Endometrium (tissue), 2 donors: ENCODE data around the gene GGACT.
"Not testable (repeated sequence)": the region's sequence is repeated elsewhere in the genome, so short reads cannot be mapped to it uniquely, and the experiment has no call there.

Experiments
- FAIRE-seq: peaks from 2 replicates; lab custom pipeline; 2012; peaks lifted over from hg19 to GRCh38; lab: Jason Lieb, UNC
- donor health status: control.
- donor health status: control.

GGACT gene

GRCh38 chr13:100588331-100589177 is at the start of gene GGACT:
Gene GGACT, minus strand, starts transcription at chr13:100588789. Its CDS starts 56,198 bp downstream, at chr13:100532591.
- FAIRE-seq = no peak

GRCh38 chr13:100637796-100638195 is 49.2 kb upstream of the GGACT start:
- FAIRE-seq = no peak

GRCh38 chr13:100637380-100637779 is 48.8 kb upstream of the GGACT start:
- no peak for FAIRE-seq

- no peak for FAIRE-seq
These were observed 47.9 kb upstream of the GGACT start for GRCh38 chr13:100636441-100636840.

DNA sequence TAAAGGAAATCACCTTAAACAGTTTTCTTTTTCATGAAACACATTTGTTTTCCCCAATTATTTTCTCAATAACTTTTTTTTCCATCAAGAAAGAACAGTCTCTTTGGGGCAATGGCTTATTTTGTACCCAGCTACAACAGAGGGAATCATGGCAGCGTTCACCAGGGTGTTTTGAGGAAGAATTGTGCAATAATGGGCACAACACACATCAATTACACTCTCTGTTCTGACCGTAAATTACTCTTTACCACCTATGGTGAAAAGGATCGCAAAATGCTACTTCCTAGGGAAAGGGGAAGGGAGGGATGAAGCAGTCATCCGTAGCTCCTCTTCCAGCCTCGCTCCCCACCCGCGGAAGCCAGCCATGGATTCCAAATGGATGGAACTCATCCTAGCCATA is 47.4 kb upstream of the GGACT start:
- FAIRE-seq = no peak

GRCh38 chr13:100634696-100635095 is 46.1 kb upstream of the GGACT start:
- FAIRE-seq = no peak

GRCh38 chr13:100633461-100633860 is 44.9 kb upstream of the GGACT start:
- FAIRE-seq = no peak

GRCh38 chr13:100630555-100630954 is 42.0 kb upstream of the GGACT start:
- no peak for FAIRE-seq

- no peak for FAIRE-seq
These were observed 38.5 kb upstream of the GGACT start for GRCh38 chr13:100627120-100627519.

DNA sequence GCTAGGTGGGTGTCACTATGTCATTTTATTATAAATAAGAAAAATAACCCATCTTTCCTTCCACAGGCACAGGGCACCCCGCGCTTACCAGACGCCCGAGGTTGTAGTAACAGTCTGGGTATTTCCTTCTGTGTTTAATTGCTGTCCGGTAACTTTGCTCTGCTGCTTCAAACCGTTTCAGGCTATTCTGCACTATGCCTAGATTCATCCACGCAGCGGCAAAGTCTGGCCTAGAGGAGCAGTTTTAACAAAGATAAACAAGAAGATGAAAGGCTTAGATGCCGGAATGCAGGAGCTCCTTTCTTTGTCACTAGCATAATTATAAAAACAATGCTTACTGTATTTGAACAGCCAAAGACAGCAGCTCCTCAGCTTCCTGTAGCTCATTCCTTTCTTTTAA is 36.9 kb upstream of the GGACT start:
- FAIRE-seq = no peak

- FAIRE-seq = no peak
These were observed 32.2 kb upstream of the GGACT start for GRCh38 chr13:100620792-100621191.

DNA sequence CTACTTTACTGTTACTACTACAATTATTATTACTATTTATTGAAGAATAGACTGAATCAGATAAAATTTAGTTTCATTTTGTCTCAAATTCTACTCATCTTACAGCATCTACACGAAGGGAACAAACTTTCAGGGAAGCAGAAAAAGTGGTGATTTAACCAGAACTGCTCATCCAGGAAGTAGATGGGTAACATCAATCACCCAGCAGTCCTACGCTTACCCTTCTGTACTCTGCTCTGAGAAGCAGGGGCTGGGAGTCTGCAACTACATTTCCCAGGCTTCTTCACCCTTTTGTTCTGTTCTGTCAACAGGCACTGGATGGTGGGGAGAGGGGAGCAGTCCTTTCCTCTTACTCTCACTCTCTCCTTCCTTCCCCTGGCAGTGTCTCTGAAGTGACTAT is 31.4 kb upstream of the GGACT start:
- no peak for FAIRE-seq

DNA sequence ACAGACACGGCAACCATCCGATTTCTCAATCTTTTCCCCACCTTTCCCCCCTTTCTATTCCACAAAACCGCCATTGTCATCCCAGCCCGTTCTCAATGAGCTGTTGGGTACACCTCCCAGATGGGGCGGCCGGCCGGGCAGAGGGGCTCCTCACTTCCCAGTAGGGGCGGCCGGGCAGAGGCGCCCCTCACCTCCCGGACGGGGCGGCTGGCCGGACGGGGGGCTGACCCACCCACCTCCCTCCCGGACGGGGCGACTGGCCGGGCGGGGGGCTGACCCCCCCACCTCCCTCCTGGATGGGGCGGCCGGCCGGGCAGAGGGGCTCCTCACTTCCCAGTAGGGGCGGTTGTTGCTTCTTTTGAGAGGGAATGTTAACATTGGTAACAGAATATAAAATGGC is 30.3 kb upstream of the GGACT start:
- FAIRE-seq = not testable (repeated sequence)

- no peak for FAIRE-seq
These were observed 24.4 kb upstream of the GGACT start for GRCh38 chr13:100613031-100613430.

- FAIRE-seq = no peak
These were observed 23.3 kb upstream of the GGACT start for GRCh38 chr13:100611678-100612492.

DNA sequence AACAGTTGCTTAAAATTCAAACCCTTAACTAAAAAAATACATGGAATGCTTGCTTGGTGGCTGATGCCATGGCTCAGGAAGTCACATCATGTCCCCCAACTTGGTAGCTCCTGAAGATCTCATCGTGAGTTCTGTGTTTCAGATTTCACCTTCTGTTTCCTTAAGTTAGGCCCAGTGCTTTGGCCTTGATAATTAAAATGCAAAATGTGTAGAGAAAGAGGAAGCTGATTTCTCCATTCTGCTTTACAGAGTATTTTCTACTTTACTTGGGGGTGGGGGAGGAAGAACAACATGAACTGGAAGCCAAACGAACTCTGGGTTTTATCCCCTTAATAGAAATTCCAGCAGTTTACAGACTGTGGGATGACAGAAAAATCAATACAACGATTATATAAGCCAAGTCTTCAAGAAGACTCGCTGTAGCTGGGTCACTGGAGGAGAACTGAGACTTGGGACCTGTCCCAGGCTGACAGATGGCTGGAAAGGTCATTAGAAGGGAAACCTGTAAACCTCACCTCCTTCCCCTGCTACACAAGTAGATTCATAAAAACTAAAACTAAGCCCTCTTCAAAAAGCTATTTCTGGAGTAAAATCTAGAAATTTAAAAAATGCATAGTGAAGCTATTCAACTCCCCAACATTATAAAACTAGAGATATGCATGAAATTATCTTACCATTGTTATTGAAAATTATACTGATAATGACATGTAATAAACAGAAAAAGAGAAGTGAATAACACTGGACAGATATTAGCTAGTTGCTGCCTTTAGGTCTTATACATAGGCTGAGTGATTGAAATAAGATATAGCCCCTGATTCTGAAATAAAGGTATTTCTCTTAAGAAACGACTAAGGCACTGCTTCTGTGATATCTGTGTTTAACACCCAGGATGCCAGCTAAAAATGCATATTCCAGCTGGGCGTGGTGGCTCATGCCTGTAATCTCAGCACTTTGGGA is 22.1 kb upstream of the GGACT start:
- no peak for FAIRE-seq

DNA sequence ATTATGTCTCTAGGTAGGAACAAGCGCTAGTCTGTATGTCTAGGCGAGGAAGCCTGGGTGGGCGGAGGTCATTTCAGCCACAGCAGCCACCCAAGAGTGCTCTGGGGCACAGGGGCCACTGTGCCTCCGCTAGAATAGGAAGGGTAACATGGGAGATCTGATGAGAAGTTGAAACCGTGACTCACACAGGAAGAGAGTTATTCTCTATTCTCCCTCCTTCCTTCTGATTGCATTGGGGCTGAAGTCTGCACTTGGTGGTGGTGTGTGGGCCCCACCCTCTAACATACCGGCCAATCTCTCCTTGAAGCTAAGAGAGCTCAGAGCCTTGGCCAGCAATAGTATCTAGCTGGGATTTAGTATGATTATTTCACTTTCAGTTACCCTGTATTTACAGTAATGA is 20.3 kb upstream of the GGACT start:
- no peak for FAIRE-seq

DNA sequence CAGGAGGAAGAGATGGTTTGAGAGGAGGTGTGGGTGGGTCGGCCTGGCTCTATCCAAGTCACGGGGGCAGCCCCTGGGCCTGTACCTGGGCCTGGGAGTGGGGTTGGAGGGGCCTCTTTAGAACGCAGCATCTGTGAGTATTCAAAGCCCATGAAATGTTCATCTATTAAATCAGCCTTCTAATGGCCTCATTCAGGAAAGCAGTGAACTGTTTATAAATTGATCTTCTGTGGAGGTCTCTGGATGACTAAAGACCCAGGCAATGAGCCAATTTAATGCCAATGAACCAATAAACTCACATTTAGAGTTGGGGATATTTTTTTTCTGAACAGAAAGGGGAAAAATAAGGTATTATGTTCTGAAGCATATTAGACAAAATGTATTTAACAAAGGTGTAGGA is 19.9 kb upstream of the GGACT start:
- no peak for FAIRE-seq

DNA sequence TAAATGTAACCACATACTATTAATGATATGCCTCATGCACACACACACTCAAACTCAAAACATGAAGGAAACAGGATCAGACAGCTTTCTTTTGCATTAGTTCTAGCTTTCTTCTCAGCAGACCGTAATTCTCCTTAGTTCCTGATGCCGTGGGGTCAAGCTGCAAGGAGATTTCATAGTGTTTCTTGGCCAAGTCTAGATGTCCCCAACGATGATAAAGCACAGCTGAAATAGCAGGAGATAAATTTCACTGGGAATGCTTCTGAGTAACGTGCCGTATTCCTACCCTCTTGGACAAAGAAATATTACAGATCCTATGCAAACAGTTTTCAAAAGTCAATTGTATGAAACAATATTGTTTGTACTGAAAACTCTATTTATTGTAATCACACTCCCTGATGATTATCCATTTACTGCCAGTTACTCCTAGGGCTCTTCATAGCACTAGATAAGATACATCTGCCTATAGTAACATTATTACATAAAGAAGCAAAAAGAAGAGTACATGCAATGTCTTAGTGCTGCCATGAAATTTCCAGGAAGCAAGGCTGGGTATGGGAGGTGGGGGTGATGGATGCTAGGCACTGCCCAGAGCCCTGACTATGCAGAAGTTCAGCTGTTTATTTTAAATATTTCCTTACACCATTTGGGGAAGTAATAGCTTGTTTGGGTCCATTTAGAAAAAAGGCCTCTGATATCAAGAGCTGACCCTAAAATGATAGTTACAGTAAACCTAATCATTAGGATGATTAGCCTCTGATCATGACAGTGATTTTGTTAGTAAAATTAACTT is 16.5 kb upstream of the GGACT start:
- FAIRE-seq = no peak

DNA sequence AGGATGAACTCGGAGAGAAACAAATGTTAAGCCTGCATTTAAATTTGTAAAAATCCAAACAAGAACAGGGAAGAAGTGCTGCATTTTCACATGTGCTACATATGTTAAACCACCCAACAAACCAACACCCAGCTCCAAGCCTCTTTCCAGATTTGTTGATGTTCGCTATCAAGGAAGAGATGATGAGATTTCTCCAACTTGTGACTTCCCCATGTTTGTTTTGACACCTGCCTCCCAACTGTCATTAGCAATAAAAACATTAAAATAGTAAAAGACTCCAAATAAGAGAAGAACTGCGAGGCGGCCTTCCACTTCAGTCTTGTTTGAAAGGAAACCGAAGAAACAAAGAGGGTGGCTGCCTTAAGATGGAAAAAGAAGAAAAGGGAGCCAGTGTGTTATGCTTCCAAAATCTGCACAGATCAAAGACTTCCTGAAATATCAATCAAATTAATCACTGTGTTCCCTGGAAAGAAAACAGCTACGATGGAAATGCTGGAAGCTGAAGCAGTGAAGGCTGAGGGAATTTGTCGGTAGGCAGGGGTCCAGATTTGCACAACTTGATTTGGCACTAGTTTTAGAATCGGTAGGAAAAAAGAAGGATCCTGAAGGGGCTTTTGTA is 14.0 kb upstream of the GGACT start:
- no peak for FAIRE-seq

- no peak for FAIRE-seq
These were observed 13.1 kb upstream of the GGACT start for GRCh38 chr13:100601716-100602115.
